Hepatocyte (in vitro differentiated cells): ENCODE data around the gene UXT.

ENCODE experiments used
- CTCF ChIP-seq: fragments of 200-600 bp; sonication (generic); IDR thresholded peaks from 2 replicates; pipeline ENCODE4 v1.5.1; 2016; ENCODE audit warnings: antibody characterized with exemption, mild to moderate bottlenecking; ENCODE audit not compliant: poor library complexity
- EZH2 ChIP-seq: fragments of 200-600 bp; sonication (generic); IDR thresholded peaks from 2 replicates; pipeline ENCODE4 v1.6.1; 2016; ENCODE audit warnings: antibody characterized with exemption, mild to moderate bottlenecking, borderline replicate concordance

GRCh38 chrX:47706575-47706974 is 47.6 kb upstream of the UXT start:
- TF ChIP-seq CTCF (no peak), EZH2 (no peak)
